Stimulated activated CD8-positive, alpha-beta memory T cell treated with anti-CD3 and anti-CD28 coated beads, Interleukin-4, amount 100 ng/mL, for 48 hours (primary cell): Measurements from ENCODE around the gene COL8A2.

ENCODE experiments used
- DNase-seq: peaks from one replicate; pipeline ENCODE4 v3.0.0-alpha.2; 2020

Gene COL8A2

DNA sequence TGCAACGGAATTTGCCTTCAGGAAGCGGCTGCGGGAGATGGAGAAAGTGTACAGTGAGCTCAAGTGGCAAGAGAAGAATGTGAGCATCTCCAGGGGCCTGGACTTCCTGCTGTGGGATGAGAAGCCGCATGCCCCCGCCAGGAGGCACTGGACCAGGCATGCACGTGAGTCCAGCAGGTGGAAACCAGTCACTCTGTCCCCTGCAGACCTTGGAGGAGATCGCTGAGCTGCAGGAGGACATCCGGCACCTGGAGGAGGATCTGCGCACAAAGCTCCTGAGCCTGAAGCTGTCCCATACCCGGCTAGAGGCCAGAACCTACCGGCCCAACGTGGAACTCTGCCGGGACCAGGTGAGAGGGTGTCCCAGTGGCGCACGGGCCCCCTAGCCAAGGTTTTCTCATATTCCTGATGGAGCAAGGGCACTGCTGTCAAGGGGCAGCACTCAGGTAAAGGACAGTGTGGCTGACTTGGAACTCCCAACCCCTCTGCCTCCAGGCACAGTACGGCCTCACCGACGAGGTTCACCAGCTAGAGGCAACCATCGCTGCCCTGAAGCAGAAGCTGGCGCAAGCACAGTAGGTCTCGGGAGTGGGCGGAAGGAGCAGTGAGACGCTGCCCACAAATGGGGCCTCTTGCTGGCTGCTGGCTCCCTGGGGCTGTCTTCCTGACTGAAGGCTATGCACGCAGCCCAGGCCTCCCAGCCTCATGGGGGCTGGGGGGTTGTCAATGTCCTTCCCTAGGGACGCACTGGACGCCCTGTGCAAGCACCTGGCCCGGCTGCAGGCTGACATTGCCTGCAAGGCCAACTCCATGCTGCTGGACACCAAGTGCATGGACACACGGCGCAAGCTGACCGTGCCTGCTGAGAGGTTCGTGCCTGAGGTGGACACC lies 37.5 kb downstream of the COL8A2 start:
- DNase-seq: no peak

- DNase-seq: no peak
These were observed 38.3 kb downstream of the COL8A2 start for GRCh38 chr1:36086529-36087232.

DNA sequence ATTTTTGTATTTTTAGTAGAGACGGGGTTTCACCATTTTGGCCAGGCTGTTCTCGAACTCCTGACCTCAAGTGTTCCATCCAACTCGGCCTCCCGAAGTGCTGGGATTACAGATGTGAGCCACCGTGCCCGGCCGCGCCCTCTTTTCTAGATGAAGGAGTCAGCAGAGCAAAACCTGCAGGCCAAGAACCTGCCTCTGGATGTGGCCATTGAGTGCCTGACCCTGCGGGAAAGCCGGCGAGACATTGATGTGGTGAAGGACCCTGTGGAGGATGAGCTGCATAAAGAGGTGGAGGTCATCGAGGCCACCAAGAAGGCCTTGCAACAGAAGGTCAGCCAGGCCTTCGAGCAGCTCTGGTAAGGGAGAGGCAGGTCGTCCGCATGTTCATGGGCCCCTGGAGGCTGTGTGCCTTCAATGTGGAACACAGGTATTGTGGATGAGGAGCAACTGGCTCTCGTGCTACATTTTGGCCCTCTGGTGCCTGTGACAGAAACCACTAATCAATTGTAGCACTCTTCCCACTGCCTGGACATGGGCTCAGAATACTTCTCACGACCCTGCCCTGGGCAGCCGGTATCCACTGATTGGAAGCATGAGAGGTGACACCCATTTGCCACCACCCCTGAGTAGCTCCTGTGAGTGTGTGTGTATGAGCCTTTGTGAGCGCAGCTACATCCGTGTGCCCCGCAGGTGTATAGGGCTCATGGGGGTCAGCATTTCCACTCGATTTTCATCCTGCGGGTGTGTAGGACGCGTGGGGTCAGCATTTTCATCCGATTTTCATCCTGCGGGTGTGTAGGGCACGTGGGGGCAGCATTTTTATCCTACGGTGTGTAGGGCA lies 39.1 kb downstream of the COL8A2 start:
- DNase-seq: no peak

GRCh38 chr1:36085126-36085525 lies 39.9 kb downstream of the COL8A2 start:
- DNase-seq: no peak

DNA sequence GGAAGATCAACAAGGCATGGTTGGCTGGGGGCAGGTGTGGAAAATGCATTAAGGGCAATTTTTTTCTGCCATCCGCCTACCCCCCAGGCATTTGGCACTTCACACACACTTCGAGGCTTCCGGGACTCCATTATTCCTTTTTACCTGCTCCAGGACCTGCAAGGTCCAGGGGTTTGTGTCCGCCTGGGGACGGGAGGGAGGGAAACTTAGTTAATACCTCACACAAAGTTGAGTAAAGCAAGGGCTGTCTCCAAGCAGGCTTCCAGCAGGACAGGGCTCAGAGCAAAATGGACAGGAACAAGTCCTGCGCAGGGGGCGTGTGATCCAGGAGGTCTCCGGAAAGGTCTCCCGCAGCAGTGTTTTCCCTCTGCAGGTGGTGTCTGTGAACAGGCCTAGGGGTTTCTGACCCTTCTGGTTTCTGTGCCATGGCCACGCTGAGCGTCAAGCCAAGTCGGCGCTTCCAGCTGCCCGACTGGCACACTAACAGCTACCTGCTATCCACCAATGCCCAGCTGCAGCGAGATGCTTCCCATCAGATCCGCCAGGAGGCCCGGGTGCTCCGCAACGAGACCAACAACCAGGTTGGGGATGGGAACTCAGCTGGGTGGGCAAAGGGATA lies 40.4 kb downstream of the COL8A2 start:
- no peak for DNase-seq

- DNase-seq: no peak
These were observed 41.2 kb downstream of the COL8A2 start, which contains the start of gene TEKT2 for GRCh38 chr1:36083635-36084496. TEKT2 (plus strand) TSS chr1:36084094; CDS start chr1:36084922, 828 bp downstream.

GRCh38 chr1:36083219-36083618 lies 41.8 kb downstream of the COL8A2 start:
- DNase-seq: no peak

DNA sequence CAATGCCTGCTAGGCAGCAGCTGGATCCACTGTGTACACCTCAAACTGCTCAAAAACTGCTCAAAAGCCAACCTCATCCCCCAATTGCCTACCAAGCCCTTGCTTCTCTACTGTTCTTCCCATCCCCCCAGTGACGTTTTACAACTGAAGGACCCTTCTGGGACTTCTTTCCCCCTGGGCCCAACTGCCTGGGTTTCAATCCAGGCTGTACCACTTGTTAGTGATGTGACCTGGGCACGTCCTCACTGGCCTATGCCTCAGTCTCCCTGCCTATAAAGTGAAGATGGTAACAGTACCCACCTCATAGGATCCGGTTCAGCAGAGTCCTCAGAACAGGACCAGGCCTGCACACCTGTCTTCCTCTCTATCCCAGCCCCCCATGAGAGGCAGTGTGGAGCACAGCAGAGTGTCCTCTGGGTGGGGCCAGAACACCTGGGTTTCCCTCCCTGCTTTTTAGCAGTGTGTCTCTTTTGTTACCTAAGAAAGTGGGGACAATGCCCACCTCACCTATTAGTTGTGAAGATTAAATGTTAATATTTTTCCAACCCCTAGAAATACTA lies 43.0 kb downstream of the COL8A2 start:
- DNase-seq: no peak

GRCh38 chr1:36080801-36081200 lies 44.2 kb downstream of the COL8A2 start:
- DNase-seq: no peak

- no peak for DNase-seq
These were observed 44.8 kb downstream of the COL8A2 start for GRCh38 chr1:36080236-36080635.

- DNase-seq: no peak
These were observed 47.9 kb downstream of the COL8A2 start for GRCh38 chr1:36076979-36077573.

GRCh38 chr1:36070349-36070748 lies 54.7 kb downstream of the COL8A2 start:
- no peak for DNase-seq

- DNase-seq: no peak
These were observed 56.2 kb downstream of the COL8A2 start for GRCh38 chr1:36068866-36069265.

DNA sequence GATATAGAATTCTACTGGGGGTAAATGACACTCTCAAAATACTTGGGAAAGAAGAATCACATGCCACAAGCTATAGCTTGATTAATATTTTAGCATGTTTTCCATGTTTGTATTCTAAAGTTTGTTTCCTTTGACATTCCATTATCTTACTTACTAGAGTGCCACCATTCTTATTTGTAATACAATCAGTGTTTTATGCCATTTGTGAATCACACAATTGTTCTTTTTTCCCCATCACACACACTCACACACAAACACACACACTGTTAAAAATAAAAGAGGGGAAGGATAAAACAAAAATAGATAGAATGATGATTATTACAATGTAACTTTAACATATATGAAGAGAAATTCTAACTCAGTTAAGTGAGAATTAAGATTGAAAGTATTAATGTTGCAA lies 57.2 kb downstream of the COL8A2 start:
- no peak for DNase-seq

- DNase-seq: no peak
These were observed 62.7 kb downstream of the COL8A2 start for GRCh38 chr1:36062315-36062714.

DNA sequence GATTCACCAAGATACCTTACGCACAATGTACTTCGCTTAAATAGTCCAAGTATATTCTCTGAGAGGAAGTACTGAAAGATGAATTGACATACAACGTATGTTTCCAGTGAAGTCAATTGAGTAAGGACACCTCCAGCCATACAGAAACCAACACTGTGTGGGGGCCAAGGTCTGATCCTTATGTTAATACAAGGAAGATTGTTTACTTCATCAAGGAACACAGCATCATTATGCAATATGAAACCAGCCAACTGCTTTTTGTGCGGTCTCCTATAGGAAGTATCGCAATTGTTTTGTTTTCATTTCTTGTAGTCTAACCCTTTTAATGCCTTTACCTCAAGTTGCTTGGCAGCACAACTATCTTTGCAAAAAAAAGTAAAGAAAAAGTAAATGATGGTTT lies 69.3 kb downstream of the COL8A2 start:
- no peak for DNase-seq

DNA sequence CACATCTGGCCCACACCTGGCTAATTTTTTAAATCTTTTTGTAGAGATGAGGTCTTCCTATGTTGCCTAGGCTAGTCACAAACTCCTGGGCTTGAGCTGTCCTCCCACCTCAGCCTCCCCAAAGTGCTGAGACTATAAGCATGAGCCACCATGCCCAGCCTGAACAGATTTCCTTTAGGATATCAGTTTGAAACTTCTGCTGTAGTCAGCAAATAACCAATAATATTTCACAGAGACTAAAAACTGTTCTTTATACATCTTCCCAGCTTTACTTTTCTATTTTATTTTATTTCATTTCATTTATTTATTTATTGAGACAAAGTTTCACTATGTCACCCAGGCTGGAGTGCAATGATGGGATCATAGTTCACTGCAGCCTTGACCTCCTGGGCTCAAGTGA lies 71.0 kb downstream of the COL8A2 start:
- no peak for DNase-seq

DNA sequence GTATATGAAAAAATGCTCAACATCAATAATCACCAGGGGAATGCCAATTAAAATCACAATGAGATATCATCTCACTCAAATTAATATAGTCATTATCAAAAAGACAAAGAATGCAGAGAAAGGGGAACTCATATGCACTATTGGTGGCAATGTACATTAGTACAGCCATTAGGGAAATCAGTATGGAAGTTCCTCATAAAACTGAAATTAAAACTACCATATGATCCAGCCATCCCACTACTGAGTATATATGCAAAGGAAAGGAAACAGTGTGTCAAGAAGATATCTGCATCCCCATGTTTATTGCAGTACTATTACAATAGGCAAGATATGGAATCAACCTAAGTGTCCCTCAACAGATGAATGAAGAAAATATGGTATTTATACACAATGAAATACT lies 73.2 kb downstream of the COL8A2 start:
- DNase-seq: no peak
